Bronchial epithelial cell (primary cell): ENCODE results near the gene ZFP62. TPM values are rescaled to one million over a fixed set of nuclear protein-coding genes. Genes with fewer than 3 reads are reported as not detected.

Source experiments
- DNase-seq: peaks from one replicate; pipeline ENCODE4 v3.0.0-alpha.2; 2010; ENCODE audit warnings: low read depth
- FAIRE-seq: peaks from 2 replicates; lab custom pipeline; 2011; peaks lifted over from hg19 to GRCh38; lab: Jason Lieb, UNC
- H3K27me3 ChIP-seq: 2 replicates; pipeline ENCODE4 v1.5.1; 2011; ENCODE audit warnings: low read length; ENCODE audit not compliant: control insufficient read depth, insufficient read depth
- H3K36me3 ChIP-seq: 2 replicates; pipeline ENCODE4 v1.5.1; 2011; ENCODE audit warnings: low read length; ENCODE audit not compliant: control insufficient read depth, insufficient read depth
- H3K4me3 ChIP-seq: 2 replicates; pipeline ENCODE4 v1.5.1; 2011; ENCODE audit warnings: mild to moderate bottlenecking, low read depth, low read length, control low read depth
- CTCF ChIP-seq: IDR thresholded peaks from 2 replicates; pipeline ENCODE4 v1.5.1; 2011; ENCODE audit warnings: mild to moderate bottlenecking, moderate library complexity, low read length, control low read depth, inconsistent platforms; ENCODE audit not compliant: insufficient read depth, severe bottlenecking
- total RNA-seq: library from RNA; depleted of rRNA; stranded (reverse); fragments of >200 nt; gene quantifications from 2 replicates; pipeline ENCODE4 v1.2.1, GENCODE V29; 2014

ZFP62 gene
- total RNA-seq, 1 donor from 2014 or later: 21.3 TPM

GRCh38 chr5:180824630-180825476 is 36.2 kb downstream of the ZFP62 start:
- Histone ChIP-seq H3K36me3 (no peaks in the 10 kb centered on the region), H3K27me3 (no peaks in the 10 kb centered on the region), H3K4me3 (no peak overlapping the region)
- DNase-seq (no peak), FAIRE-seq (no peak)
- no peak for TF ChIP-seq CTCF

- H3K4me3 ChIP-seq: no peak overlapping the region
- H3K36me3 ChIP-seq: no peaks in the 10 kb centered on the region
- no peaks in the 10 kb centered on the region for H3K27me3 ChIP-seq
- no peak for TF ChIP-seq CTCF
- FAIRE-seq (no peak), DNase-seq (no peak)
Observed at GRCh38 chr5:180823940-180824629, 37.0 kb downstream of the ZFP62 start.

GRCh38 chr5:180823346-180823745 is 37.7 kb downstream of the ZFP62 start:
- TF ChIP-seq CTCF: no peak
- FAIRE-seq (no peak), DNase-seq (no peak)
- Histone ChIP-seq H3K4me3 (no peak overlapping the region), H3K27me3 (no peaks in the 10 kb centered on the region), H3K36me3 (no peaks in the 10 kb centered on the region)

GRCh38 chr5:180821538-180821937 is 39.5 kb downstream of the ZFP62 start:
- no peak for FAIRE-seq

GRCh38 chr5:180820788-180821321 is 40.2 kb downstream of the ZFP62 start:
- no peaks in the 10 kb centered on the region for H3K36me3 ChIP-seq
- H3K4me3 ChIP-seq: no peak overlapping the region
- H3K27me3 ChIP-seq: no peaks in the 10 kb centered on the region
- no peak for TF ChIP-seq CTCF
- DNase-seq (no peak), FAIRE-seq (no peak)

More at GRCh38 chr5:180821538-180821937, 39.5 kb downstream of the ZFP62 start:
- no peak for TF ChIP-seq CTCF
- no peaks in the 10 kb centered on the region for H3K27me3 ChIP-seq
- H3K4me3 ChIP-seq: no peak overlapping the region
- no peak for DNase-seq
- no peaks in the 10 kb centered on the region for H3K36me3 ChIP-seq
